BLaER1 (cell line): Measurements from ENCODE around the gene ABLIM2.
A peak's percentile ranks its signal among the peaks of the same experiment; 100 is the strongest.

ENCODE experiments used
- H3K27ac ChIP-seq: shearing (Covaris generic); formaldehyde crosslinking; 2 replicates; pipeline ENCODE4 v1.8.1; 2022
- H3K27me3 ChIP-seq: shearing (Covaris generic); formaldehyde crosslinking; 2 replicates; pipeline ENCODE4 v1.8.1; 2022
- H3K36me3 ChIP-seq: shearing (Covaris generic); formaldehyde crosslinking; 2 replicates; pipeline ENCODE4 v1.8.1; 2022
- H3K4me1 ChIP-seq: shearing (Covaris generic); formaldehyde crosslinking; 2 replicates; pipeline ENCODE4 v1.8.1; 2022
- H3K4me2 ChIP-seq: shearing (Covaris generic); formaldehyde crosslinking; 2 replicates; pipeline ENCODE4 v1.8.1; 2022
- H3K4me3 ChIP-seq: shearing (Covaris generic); formaldehyde crosslinking; 2 replicates; pipeline ENCODE4 v1.8.1; 2022
- H3K9ac ChIP-seq: shearing (Covaris generic); formaldehyde crosslinking; 2 replicates; pipeline ENCODE4 v1.8.1; 2022
- H3K9me3 ChIP-seq: shearing (Covaris generic); formaldehyde crosslinking; 2 replicates; pipeline ENCODE4 v1.8.1; 2022
- H4K20me1 ChIP-seq: shearing (Covaris generic); formaldehyde crosslinking; 2 replicates; pipeline ENCODE4 v1.8.1; 2022
- Cebpa-rat ChIP-seq: shearing (Covaris generic); IDR thresholded peaks from 2 replicates; pipeline ENCODE4 v1.8.1; 2022

ABLIM2 gene

DNA sequence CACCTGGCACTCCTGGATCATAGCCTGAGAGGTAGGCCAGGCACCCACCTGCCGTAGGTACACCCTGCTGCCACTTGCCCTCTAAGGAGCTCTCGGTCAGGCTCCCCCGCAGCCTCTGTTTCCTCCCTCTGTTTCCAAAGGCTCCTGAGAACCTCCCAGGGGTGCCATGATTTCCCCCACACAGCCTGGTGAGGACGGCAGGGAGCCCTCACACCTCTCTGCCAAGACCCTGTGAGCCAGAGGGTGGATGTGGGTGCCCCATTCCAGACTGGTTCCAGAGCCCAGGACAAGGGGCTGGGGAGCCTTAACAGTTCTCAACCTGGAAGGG, 1.6 kb upstream of the ABLIM2 start:
- Histone ChIP-seq H3K9me3 (no peaks in the 10 kb centered on the region), H3K36me3 (no peaks in the 10 kb centered on the region), H3K4me1 (peaks cover 77% of the 10 kb centered on the region), H3K9ac (no peak overlapping the region), H3K4me2 (peak overlapping the region; percentile 100), H3K27me3 (peaks cover 40% of the 10 kb centered on the region), H3K4me3 (0 out of 2 replicates have a peak overlapping the region, but pooled peaks have one; percentile 75), H4K20me1 (peaks cover 14% of the 10 kb centered on the region), H3K27ac (no peak overlapping the region)
- TF ChIP-seq Cebpa-rat: no peak

DNA sequence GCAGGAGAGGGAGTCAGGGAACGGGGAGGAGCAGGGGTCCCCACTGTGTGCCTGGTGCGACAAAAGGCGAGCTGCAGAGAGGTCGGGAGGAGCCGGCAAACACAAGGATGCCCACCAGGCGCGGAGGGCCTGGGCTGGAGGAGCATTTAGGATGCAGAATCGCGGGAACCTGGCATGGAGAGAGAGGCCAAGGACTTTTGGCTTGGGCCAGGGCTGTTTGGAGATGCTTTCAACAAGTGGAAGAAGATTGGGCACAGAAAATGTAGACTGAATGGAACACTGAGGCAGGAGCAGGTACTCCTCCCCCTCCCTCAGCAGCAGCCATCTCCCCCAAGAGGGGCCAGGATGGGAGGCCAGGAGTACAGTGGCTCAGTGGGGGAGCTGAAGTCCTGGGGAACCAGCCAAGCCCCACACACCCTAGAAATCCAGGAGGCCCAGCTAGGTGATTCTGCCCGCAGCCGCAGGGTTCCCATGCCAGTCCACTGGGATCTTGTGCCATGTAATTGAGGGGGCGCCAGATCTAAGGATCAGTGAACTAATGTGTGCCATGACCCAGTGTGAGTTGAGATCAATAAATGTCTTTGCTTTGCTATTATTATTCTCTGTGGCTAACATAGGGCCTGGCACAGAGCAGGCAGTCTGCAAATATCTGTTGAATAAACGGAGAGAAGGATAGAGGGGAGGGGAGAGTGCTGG, 1.1 kb upstream of the ABLIM2 start:
- TF ChIP-seq Cebpa-rat: no peak
- Histone ChIP-seq H3K27me3 (peaks cover 40% of the 10 kb centered on the region), H3K9me3 (no peaks in the 10 kb centered on the region), H3K4me2 (peak overlapping the region; percentile 100), H3K9ac (peak overlapping the region; percentile 75), H3K27ac (peak overlapping the region; percentile 74; the same call in 1 of the 2 replicates), H4K20me1 (peaks cover 14% of the 10 kb centered on the region), H3K4me1 (peaks cover 71% of the 10 kb centered on the region), H3K36me3 (no peaks in the 10 kb centered on the region), H3K4me3 (peak overlapping the region; percentile 75)

DNA sequence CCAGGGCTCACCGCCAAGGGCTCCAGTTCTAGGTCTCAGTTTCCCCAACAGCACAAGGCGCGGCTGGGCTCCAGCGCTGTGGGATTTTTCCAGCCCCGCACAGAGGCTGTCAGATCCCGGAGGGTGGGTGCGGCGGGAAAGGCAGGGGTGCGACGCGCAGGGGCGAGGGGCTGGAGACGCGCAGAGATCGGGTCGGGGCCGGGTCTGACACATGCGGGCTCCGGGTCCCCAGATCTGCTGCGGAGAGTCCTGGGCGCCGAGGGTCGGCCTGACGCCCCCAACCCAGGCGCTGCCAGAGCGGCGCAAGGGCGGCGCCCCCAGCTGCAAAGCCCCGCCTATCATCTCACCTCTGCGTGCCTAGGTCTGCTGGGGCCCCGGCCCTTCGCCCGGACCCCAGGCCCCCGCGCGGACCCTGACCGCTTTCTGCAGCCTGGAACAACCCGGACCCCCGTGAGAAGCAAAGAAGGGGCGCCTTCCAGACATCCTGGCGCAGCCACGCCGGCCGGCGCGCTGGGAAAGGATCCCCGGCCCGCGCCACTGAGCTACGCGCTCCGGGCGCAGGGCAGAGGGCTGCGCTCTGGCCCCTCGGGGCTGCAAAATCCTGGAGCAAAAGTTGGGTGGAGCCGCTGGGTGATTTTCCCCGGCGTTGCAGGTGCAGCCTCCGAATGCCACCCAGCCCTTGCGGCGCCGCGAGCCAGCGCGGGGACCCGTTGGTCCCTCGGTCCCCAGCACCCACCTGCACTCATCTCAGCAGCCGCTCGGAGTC, 486 bp downstream of the ABLIM2 start:
- peaks cover 14% of the 10 kb centered on the region for H4K20me1 ChIP-seq
- H3K9ac ChIP-seq: peak overlapping the region; percentile 40; the same call in 1 of the 2 replicates

DNA sequence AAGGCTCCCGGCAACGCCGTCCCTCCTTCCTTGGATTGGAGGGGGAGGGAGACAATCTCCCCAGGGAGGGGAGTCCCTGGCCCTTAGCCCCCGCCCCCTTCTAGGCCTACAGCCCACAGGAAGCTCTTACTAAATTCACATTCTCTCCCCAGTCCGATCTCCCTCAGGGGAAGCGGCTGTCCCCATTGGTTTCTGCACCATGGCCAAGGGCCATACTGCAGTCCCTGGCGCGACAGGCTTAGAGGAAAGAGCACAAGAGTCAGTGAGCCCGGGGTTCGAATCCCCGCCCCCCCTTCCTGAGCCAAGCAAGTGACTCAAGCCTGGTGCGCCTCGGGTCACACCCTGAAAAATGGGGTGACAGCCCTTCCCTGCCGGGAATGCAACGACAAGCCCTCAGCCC, 1.1 kb downstream of the ABLIM2 start:
- Histone ChIP-seq H3K36me3 (no peaks in the 10 kb centered on the region), H4K20me1 (peaks cover 14% of the 10 kb centered on the region), H3K9me3 (no peaks in the 10 kb centered on the region), H3K4me2 (peak overlapping the region; percentile 100), H3K27ac (no peak overlapping the region), H3K27me3 (peaks cover 40% of the 10 kb centered on the region), H3K4me3 (peak overlapping the region; percentile 75), H3K4me1 (peaks cover 50% of the 10 kb centered on the region), H3K9ac (no peak overlapping the region)
- TF ChIP-seq Cebpa-rat: no peak

More for the DNA sequence above, 486 bp downstream of the ABLIM2 start:
- Histone ChIP-seq H3K4me3 (peak overlapping the region; percentile 75), H3K27me3 (peaks cover 40% of the 10 kb centered on the region), H3K36me3 (no peaks in the 10 kb centered on the region), H3K4me1 (peaks cover 56% of the 10 kb centered on the region), H3K4me2 (peak overlapping the region; percentile 100), H3K27ac (no peak overlapping the region), H3K9me3 (no peaks in the 10 kb centered on the region)
- TF ChIP-seq Cebpa-rat: no peak

DNA sequence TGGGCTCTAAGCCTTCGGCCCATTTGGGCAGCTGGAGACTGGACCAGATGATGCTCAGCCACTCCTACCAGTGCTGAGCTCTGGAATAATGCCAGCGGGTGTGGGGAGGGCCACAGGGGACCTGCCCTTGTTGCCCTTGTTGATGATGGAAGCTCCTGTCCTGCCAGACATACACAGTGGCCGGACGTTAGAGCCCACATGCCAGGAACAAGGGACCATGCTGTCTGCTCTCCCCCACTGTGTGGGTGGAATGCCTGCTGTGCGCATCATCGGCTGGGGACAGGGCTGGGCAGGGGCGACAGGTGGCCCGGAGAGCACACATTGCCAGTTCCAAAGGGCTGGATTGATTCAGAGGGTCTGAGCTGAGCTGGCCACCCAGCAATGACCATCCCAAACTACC, 2.0 kb downstream of the ABLIM2 start:
- peaks cover 40% of the 10 kb centered on the region for H3K27me3 ChIP-seq

DNA sequence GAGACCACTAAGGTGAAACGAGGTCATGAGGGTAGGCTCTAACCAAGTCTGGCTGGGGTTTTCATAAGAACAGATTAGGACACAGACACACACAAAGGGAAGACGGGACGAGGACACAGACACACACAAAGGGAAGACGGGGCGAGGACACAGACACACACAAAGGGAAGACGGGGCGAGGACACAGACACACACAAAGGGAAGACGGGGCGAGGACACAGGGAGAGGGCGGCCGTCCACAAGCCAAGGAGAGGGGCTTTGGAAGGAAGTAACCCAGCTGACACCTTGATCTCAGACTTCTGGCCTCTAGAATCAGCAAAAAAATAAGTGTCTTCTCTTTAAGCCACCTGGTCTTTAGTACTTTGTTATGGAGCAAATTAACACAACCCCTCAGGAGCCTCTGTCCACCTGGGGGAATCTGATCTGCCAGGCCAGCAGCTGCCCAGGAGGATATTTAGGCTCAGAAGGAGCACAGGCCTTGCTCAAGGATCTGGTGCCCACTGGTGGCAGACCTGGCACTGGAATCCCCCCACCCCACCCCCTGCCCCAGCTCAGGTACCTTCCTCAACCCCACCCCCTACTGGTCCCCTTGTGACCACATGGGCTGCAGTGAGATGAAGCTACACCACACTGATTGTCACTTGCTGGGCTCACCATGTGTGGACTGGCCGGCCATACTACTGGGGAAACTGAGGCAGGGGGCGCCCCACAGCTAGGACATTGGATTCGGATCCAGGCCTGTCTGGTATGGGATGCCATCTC, 2.8 kb downstream of the ABLIM2 start:
- no peaks in the 10 kb centered on the region for H3K9me3 ChIP-seq
- H3K27me3 ChIP-seq: peaks cover 40% of the 10 kb centered on the region
- no peak overlapping the region for H3K4me3 ChIP-seq
- no peak for TF ChIP-seq Cebpa-rat
- peaks cover 36% of the 10 kb centered on the region for H3K4me1 ChIP-seq
- H3K9ac ChIP-seq: no peak overlapping the region
- no peaks in the 10 kb centered on the region for H3K36me3 ChIP-seq
- no peak overlapping the region for H3K27ac ChIP-seq
- H4K20me1 ChIP-seq: peaks cover 14% of the 10 kb centered on the region
- no peak overlapping the region for H3K4me2 ChIP-seq

More for the DNA sequence above, 2.0 kb downstream of the ABLIM2 start:
- Histone ChIP-seq H3K4me3 (no peak overlapping the region), H3K4me1 (peaks cover 41% of the 10 kb centered on the region), H3K9me3 (no peaks in the 10 kb centered on the region), H3K9ac (no peak overlapping the region), H3K4me2 (peak overlapping the region; percentile 100; the same call in 1 of the 2 replicates), H3K27ac (no peak overlapping the region), H3K36me3 (no peaks in the 10 kb centered on the region), H4K20me1 (peaks cover 14% of the 10 kb centered on the region)
- TF ChIP-seq Cebpa-rat: no peak

DNA sequence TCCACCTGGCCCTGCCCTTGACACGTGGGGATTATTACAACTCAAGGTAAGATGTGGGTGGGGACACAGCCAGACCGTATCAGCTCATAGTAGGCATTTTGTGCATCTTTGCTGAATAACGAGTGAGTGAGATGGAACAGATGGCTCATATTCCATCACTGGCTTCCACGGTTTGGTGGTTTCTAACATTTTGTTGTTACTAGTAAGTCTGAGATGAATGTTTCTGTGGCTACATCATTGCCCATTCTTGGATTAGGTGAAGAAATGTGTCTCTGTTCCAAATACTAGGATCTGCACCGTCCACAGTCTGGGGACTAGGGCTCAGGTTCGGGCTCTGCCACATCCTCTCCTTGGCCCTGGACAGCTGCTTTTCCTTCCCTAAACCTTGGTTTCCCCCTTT, 3.6 kb downstream of the ABLIM2 start:
- Histone ChIP-seq H3K4me2 (no peak overlapping the region), H3K4me1 (peaks cover 36% of the 10 kb centered on the region), H3K9ac (no peak overlapping the region), H3K4me3 (no peak overlapping the region), H3K27me3 (peaks cover 36% of the 10 kb centered on the region), H3K9me3 (no peaks in the 10 kb centered on the region), H4K20me1 (peaks cover 14% of the 10 kb centered on the region), H3K27ac (no peak overlapping the region), H3K36me3 (no peaks in the 10 kb centered on the region)
- no peak for TF ChIP-seq Cebpa-rat

DNA sequence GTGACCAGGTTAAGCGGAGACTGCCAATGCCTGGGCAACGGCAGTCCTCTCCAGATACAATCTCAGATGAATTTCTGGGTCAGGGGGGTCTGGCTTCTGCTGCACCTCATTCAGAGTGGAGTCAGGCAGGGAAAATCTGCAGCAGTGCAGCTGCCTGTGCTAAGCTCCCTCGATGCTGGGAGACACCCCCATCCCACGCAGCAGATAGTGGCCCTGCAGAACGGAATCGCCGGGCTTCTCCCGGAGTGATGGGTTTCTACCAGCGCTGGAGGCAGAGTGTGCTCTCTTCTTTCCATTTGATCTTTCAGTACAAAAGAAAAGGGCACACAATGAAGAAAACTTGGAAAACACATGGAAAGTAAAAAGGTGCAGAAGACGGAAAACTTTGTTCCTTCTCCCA, 5.2 kb downstream of the ABLIM2 start:
- Histone ChIP-seq H4K20me1 (peaks cover 14% of the 10 kb centered on the region), H3K9me3 (no peaks in the 10 kb centered on the region), H3K36me3 (no peaks in the 10 kb centered on the region), H3K27ac (no peak overlapping the region), H3K4me2 (no peak overlapping the region), H3K4me3 (no peak overlapping the region), H3K4me1 (peaks cover 40% of the 10 kb centered on the region), H3K27me3 (peaks cover 24% of the 10 kb centered on the region), H3K9ac (no peak overlapping the region)
- no peak for TF ChIP-seq Cebpa-rat

DNA sequence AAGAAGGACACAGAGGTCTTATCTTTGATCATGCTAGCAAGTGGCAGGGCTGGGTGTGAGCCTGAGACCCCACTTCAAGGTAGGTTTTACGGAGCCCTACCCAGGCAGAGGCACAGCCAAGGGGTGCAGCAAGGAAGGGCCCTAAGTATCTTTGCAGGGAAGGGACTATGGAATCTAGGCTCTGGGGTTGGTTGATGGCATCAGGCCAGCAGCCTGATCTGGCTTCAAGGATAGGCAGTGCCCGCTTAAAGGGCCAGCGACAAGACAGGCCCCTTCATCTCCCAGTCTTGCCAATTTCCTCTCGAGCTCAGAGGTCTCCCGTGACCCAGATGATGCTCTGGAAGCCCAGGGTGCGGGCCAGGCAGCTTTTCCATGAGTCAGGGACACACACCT, 5.8 kb downstream of the ABLIM2 start:
- no peaks in the 10 kb centered on the region for H3K36me3 ChIP-seq
- no peak for TF ChIP-seq Cebpa-rat
- no peak overlapping the region for H3K4me3 ChIP-seq
- H3K27me3 ChIP-seq: peaks cover 18% of the 10 kb centered on the region
- no peak overlapping the region for H3K27ac ChIP-seq
- no peak overlapping the region for H3K4me2 ChIP-seq
- peaks cover 12% of the 10 kb centered on the region for H4K20me1 ChIP-seq
- peaks cover 40% of the 10 kb centered on the region for H3K4me1 ChIP-seq
- no peak overlapping the region for H3K9ac ChIP-seq
- no peaks in the 10 kb centered on the region for H3K9me3 ChIP-seq
